Measurements from ENCODE around the gene MYL10. TPM values are rescaled to one million over a fixed set of nuclear protein-coding genes. Genes with fewer than 3 reads are reported as not detected.

The MYL10 gene
- total RNA-seq, 1 donor from 2014 or later = not detected

DNA sequence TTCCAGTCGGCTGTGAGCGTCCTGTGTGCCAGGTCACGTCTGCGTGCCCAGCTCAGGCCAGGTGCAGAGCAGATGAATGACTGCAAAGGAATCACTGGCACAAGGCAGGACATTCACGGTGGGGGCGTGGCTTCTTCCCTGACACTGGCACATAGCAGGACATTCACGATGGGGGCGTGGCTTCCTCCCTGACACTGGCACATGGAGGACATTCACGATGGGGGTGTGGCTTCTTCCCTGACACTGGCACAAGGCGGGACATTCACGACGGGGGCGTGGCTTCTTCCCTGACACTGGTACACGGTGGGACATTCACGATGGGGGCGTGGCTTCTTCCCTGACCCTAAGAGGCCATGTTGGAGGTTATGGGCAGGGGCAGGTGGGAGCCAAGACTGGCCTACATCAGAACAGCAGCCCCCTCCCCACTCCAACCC, 64.3 kb downstream of the MYL10 start:
- no peak overlapping the region for H3K4me3 ChIP-seq (ENCODE audit: low read depth, low read length)
- DNase-seq (ENCODE audit: low read depth) = no peak
- TF ChIP-seq, protein P1, sequence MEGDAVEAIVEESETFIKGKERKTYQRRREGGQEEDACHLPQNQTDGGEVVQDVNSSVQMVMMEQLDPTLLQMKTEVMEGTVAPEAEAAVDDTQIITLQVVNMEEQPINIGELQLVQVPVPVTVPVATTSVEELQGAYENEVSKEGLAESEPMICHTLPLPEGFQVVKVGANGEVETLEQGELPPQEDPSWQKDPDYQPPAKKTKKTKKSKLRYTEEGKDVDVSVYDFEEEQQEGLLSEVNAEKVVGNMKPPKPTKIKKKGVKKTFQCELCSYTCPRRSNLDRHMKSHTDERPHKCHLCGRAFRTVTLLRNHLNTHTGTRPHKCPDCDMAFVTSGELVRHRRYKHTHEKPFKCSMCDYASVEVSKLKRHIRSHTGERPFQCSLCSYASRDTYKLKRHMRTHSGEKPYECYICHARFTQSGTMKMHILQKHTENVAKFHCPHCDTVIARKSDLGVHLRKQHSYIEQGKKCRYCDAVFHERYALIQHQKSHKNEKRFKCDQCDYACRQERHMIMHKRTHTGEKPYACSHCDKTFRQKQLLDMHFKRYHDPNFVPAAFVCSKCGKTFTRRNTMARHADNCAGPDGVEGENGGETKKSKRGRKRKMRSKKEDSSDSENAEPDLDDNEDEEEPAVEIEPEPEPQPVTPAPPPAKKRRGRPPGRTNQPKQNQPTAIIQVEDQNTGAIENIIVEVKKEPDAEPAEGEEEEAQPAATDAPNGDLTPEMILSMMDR (conservative IDR thresholded peaks at IDR 0.05; ENCODE audit: low read depth, low read length) = no peak

DNA sequence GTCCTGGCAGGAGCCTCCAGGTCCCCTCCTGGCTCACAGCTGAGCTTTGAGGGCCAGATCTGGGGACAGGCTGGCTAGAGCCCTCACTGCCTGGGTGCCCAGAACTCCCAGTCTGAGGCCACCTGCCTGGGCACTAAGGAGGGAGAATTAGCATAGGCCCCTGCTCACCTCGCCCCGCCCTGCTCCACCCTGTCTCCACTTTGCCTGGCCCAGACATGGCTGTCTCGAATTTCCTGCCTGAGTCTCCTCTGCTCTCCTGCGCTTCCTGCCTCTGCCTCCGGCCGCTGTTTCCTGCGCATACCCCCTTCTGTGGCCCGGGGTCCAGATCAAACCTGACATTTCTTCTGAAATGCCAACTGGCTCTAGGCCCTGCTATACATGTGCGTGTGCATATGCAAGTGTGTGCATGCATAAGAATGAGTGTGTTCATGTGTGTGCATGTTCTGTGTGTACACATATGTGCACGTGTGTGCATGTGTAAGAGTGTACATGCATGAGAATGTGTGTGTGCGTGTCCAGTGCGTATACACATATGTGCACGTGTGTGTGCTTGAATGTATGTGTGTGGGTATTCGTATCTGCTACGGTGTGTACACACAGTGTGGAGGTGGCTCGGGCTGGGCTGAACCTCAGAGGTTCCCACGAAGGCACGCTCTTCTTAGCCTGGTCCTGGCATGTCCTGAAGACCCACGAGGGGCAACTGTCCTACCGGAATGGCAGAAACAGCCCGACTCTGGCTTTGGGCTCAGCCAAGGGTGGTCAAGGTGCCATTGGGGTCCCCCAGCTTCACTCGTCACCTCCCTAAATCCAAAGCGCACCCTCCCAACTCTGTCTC, 64.9 kb downstream of the MYL10 start:
- H3K4me3 ChIP-seq (ENCODE audit: low read depth, low read length) = no peak overlapping the region
- TF ChIP-seq, protein P1 (conservative IDR thresholded peaks at IDR 0.05; ENCODE audit: low read depth, low read length) = no peak
- no peak for DNase-seq (ENCODE audit: low read depth)

Other genes starting within 250 kb of the MYL10 start
- 24.6 and 37.3 TPM in 2 replicates for gene CUX1, start 188.3 kb upstream of the MYL10 start, total RNA-seq